ENCODE results near the gene CRIP2.
A peak's percentile ranks its signal among the peaks of the same experiment; 100 is the strongest.

Gene CRIP2

GRCh38 chr14:105489542-105490266 lies 15.1 kb downstream of the CRIP2 start:
- DNase-seq = peak; percentile 91
- TF ChIP-seq CTCF (IDR thresholded peaks at IDR 0.05; ENCODE audit: low read depth, low read length) = peak; percentile 87
- H3K36me3 ChIP-seq = peaks cover 19% of the 10 kb centered on the region
- H3K27me3 ChIP-seq (ENCODE audit: insufficient read depth, low read depth, severe bottlenecking) = no peaks in the 10 kb centered on the region
- H3K27ac ChIP-seq = peak overlapping the region; percentile 96
- H3K4me3 ChIP-seq (ENCODE audit: low read depth, low read length) = peak overlapping the region; percentile 84
- H3K9me3 ChIP-seq (ENCODE audit: severe bottlenecking) = no peaks in the 10 kb centered on the region

- TF ChIP-seq CTCF (IDR thresholded peaks at IDR 0.05; ENCODE audit: low read depth, low read length) = no peak
- H3K27me3 ChIP-seq (ENCODE audit: insufficient read depth, low read depth, severe bottlenecking) = no peaks in the 10 kb centered on the region
- peaks cover 19% of the 10 kb centered on the region for H3K36me3 ChIP-seq
- DNase-seq = no peak
- no peaks in the 10 kb centered on the region for H3K9me3 ChIP-seq (ENCODE audit: severe bottlenecking)
- H3K27ac ChIP-seq = peak overlapping the region; percentile 96
- H3K4me3 ChIP-seq (ENCODE audit: low read depth, low read length) = peak overlapping the region; percentile 84
Measured at GRCh38 chr14:105490267-105490571, 15.6 kb downstream of the CRIP2 start.

- H3K36me3 ChIP-seq = peaks cover 19% of the 10 kb centered on the region
- H3K4me3 ChIP-seq (ENCODE audit: low read depth, low read length) = peak within 1 kb of the TSS; percentile 84
- H3K27ac ChIP-seq = peak within 1 kb of the TSS; percentile 96
- DNase-seq = peak; percentile 99
- no peaks in the 10 kb centered on the region for H3K9me3 ChIP-seq (ENCODE audit: severe bottlenecking)
- no peaks in the 10 kb centered on the region for H3K27me3 ChIP-seq (ENCODE audit: insufficient read depth, low read depth, severe bottlenecking)
- TF ChIP-seq CTCF (IDR thresholded peaks at IDR 0.05; ENCODE audit: low read depth, low read length) = peak; percentile 81
Measured at GRCh38 chr14:105490572-105491365, 16.1 kb downstream of the CRIP2 start, which contains the start of gene TEDC1. Gene TEDC1, plus strand, starts transcription at chr14:105491246. Its CDS starts 130 bp downstream, at chr14:105491376.

- Histone ChIP-seq H3K27me3 (ENCODE audit: insufficient read depth, low read depth, severe bottlenecking) (no peaks in the 10 kb centered on the region), H3K9me3 (ENCODE audit: severe bottlenecking) (no peaks in the 10 kb centered on the region), H3K27ac (peak overlapping the region; percentile 92), H3K36me3 (peaks cover 19% of the 10 kb centered on the region), H3K4me3 (ENCODE audit: low read depth, low read length) (peak overlapping the region; percentile 74)
- DNase-seq = peak; percentile 90
- no peak for TF ChIP-seq CTCF (IDR thresholded peaks at IDR 0.05; ENCODE audit: low read depth, low read length)
Measured at GRCh38 chr14:105491366-105491973, 16.8 kb downstream of the CRIP2 start.

- Histone ChIP-seq H3K27ac (peak overlapping the region; percentile 46; the same call in 1 of the 2 replicates), H3K4me3 (ENCODE audit: low read depth, low read length) (no peak overlapping the region; the same call in 1 of the 2 replicates), H3K27me3 (ENCODE audit: insufficient read depth, low read depth, severe bottlenecking) (no peaks in the 10 kb centered on the region), H3K9me3 (ENCODE audit: severe bottlenecking) (no peaks in the 10 kb centered on the region), H3K36me3 (peaks cover 19% of the 10 kb centered on the region)
- DNase-seq = no peak
- TF ChIP-seq CTCF (IDR thresholded peaks at IDR 0.05; ENCODE audit: low read depth, low read length) = no peak
Measured at GRCh38 chr14:105492031-105492970, 17.7 kb downstream of the CRIP2 start.

Measured in WERI-Rb-1 (cell line).